Stimulated activated CD4-positive, alpha-beta T cell treated with anti-CD3 and anti-CD28 coated beads, Interleukin-12 subunit alpha, Interleukin-12 subunit beta, amount 100 ng/mL, for 24 hours (primary cell): ENCODE measurements around the gene KRT9.
"Not testable (repeated sequence)": the region's sequence is repeated elsewhere in the genome, so short reads cannot be mapped to it uniquely, and the experiment has no call there.

ENCODE experiments used
- DNase-seq, 2 experiments: peaks; one replicate each; pipeline ENCODE4 v3.0.0-alpha.2; 2020; ENCODE audit warnings: low read depth in 2 of 2

Gene KRT9, protein sequence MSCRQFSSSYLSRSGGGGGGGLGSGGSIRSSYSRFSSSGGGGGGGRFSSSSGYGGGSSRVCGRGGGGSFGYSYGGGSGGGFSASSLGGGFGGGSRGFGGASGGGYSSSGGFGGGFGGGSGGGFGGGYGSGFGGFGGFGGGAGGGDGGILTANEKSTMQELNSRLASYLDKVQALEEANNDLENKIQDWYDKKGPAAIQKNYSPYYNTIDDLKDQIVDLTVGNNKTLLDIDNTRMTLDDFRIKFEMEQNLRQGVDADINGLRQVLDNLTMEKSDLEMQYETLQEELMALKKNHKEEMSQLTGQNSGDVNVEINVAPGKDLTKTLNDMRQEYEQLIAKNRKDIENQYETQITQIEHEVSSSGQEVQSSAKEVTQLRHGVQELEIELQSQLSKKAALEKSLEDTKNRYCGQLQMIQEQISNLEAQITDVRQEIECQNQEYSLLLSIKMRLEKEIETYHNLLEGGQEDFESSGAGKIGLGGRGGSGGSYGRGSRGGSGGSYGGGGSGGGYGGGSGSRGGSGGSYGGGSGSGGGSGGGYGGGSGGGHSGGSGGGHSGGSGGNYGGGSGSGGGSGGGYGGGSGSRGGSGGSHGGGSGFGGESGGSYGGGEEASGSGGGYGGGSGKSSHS

DNA sequence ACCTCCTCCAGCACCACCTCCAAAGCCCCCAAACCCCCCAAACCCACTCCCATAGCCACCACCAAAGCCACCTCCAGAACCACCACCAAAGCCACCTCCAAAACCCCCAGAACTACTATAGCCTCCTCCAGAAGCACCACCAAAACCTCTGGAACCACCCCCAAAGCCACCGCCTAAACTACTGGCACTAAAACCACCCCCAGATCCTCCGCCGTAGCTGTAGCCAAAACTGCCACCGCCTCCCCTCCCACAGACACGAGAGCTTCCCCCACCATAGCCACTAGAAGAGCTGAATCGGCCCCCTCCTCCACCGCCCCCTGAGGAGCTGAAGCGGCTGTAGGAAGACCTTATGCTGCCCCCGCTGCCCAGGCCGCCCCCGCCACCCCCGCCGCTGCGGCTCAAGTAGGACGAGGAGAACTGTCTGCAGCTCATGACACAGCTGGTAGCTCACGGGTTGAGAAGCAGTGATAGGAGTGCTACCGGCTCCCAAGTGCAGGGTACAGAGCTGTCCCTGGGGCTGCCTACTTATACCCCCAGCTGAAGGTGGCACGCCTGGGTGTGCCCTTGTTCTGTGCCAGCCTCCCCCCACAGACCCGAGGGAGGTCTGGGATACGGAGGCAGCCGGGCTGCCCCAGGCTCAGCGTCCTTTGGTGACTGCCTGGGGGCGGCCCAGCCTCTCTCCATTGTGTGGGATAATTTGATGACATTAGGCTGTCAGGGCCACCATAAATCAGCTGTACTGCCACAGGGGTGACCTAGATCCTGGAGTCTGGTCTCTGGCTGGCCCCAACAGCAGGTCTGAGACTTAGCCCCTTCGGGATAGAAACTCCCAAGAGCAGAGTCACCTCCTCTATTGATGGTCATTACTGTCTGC lies at the start of gene KRT9:
TSS of gene KRT9 (minus strand) at position 499 of the 874 bp plus-strand sequence. CDS start at position 432, 67 bp downstream.
- DNase-seq, result no peak

DNA sequence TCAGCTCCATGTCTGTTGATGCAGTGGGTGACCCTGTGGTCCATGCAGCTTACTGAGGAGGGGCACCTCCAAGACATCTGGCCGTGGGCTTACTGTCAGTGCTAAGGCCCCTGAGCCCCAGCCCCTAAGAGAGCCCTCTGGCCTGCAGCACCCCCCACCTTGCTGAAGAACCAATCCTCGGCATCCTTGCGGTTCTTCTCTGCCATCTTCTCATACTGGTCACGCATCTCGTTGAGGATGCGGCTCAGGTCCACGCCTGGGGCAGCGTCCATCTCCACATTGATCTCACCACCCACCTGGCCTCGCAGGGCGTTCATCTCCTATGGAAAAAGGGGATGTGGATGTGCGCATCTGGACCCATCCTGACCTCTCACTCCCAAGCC lies 49.6 kb upstream of the KRT9 start:
- not testable (repeated sequence) for DNase-seq

DNA sequence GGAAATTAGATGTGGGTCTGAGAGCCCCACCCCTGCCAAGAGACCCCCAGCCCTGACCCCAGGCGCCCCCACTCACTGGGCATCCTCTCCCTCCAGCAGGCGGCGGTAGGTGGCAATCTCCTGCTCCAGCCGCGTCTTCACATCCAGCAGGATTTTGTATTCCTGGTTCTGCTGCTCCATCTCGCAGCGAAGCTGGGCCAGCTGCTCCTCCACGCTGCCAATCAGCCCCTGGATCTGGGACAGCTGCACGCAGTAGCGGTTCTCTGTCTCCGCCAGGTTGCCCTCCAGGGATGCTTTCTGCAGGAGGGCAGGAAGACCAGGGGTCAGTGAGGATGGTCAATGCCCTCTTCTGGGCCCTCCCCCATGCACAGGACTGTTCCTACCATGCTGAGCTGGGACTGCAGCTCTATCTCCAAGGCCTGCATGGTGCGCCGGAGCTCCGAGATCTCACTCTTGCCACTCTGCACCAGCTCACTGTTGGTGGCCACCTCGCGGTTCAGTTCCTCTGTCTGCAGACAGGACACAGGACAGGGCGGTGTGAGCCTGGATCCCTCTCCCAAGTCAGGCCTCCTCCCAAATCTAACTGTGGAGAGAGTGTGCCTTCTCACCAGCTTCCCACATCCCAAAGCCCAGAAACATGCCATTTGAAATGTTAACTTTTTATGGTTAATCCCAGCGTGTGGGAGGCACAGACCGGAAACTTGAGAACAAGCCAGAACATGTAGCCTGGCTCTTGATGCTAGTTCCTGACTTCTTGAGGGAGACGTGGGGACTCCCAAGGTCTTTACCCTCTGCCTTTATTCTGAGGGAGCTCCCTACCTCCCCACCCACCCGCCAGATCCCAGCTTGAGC lies 49.0 kb upstream of the KRT9 start:
- no peak for DNase-seq

DNA sequence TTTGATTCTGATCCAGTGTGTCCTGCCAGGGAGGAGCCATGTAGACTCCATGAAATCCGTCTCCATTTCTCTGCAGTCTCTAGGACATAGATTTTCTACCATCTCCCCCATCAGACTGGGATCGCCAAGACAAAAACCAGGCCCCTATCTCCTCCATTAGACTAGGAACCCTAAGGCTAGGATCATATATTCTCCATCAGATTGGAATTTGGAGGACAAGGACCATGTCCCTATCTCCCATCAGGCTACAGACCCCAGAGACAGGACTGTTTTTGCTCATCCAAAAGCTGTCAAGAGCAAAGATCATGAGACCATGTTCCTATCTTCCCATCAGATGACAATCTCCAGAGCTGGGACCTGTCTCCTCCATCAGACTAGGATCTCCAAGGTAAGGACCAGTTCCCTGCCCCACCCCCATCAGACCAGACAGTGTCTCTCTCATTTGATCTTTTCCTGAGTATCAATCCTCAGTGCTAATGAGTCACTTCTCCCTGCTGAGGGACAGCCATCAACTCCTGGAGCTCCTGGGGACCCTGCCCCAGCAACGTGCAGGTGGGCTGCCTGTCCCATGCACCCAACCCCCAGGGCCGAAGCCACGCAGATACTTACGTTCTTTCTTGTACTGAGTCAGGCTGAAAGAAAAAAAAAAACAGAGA lies 48.2 kb upstream of the KRT9 start:
- DNase-seq, result not testable (repeated sequence)

DNA sequence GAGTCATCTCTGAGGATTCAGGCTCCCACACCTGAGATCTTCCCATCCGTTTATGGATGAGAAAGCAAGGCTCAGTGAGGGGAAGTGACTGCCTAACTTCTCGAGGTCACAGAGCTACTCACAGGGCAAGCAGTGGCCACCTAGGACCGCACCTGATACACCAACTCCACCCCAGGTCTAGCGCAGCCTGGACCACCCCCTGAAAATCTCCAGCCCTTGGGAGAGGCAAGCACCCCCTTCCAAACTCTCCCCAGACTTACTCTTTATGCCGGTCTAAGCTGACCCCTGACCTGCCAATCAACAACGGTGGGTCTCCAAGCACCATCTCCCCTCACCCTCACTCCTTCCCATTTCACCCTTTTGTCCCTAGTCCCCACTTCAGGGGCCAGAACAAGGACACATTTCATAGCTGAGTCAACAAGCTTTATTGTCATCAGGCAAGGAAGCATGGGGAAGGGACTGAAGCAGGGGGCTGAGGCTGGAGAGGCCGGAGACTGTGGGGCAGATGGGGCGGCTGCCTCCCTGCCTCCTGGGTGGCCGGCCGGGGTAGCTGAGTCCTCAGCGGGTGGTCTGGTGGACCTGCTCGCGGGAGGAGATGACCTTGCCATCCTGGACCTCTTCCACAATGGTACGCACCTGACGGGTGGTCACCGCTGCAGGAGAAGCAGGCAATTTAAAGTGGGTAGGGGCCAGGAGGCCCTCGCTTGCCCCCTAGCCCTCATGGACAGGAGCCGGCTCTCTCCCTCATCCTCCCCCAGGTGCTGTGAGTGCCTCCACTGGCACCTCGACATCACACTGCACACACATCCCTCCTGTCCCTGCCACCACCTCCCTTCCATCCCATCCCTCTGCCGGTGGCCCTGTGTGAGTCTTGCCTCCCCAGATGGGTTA lies 47.4 kb upstream of the KRT9 start:
- no peak for DNase-seq

DNA sequence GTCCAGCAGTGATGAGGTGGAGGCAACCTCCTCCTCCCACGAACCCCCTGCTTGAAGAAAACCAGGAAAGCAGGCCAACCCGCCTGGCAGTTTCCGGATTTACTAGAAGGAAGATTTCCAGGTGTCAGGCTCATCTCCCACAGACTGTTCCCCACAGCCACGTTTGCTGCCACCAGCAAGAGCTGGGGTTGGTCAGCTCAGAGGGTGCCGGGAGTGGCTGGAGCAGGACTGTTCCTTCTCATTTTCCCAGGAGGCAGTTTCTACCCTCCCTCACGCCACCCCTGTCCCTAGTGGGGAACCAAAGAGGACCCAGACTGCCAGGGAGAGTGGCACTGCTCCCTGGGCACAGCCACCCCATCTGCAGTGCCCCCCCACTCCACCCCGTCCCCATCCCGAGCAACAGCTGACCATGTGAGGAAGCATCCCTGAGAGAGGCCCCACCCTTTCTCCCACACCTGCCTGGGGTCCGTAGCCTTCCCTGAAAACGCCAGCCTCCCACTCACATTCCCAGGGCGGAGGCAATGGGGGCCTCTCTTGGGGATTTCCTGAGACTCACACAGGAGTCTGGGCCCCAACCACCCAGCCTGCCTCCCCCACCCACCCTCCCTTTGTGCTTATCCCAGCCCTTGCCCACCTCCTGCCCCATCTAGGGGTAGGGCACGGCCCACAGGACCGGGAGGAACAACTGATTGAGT lies 46.6 kb upstream of the KRT9 start:
- no peak for DNase-seq

DNA sequence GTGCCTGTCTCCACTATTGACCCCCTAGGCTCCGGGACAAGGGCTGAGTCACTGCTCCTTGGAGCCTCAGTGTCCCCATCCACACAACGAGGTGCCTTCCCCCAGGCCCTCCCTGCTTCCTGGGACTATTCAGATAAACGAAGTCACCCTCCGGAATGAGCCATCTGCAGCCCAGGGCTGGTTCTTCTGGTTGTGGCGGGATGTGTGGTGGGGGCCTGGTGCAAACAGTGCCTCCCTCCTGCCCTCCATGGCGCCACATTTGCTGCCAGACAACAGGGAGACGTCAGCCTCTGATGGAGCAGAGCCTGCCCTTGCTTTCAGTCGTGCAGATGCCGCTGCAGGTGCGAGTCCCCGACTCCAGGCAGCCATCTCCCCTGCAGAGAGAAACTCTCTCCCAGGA lies 45.8 kb upstream of the KRT9 start:
- DNase-seq, result no peak

DNA sequence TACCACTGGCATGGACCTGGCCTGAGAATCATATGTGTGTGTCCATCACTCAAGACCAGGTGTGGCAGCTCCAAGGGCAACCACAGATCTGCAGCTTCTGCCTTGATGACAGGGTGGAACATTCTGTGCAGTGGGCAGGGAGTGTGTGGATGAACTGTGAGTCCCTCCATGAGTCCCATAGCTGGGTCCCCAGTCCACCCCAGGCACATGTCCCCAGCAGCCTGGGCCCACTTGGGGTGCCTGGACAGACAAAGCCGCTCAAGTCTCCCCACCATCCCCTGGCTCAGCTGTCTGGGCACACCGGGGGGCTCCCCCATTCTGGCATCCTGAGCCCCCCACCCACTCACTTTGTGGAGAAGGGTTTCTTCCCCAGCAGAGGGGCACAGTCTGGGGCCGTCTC lies 45.3 kb upstream of the KRT9 start:
- no peak for DNase-seq

DNA sequence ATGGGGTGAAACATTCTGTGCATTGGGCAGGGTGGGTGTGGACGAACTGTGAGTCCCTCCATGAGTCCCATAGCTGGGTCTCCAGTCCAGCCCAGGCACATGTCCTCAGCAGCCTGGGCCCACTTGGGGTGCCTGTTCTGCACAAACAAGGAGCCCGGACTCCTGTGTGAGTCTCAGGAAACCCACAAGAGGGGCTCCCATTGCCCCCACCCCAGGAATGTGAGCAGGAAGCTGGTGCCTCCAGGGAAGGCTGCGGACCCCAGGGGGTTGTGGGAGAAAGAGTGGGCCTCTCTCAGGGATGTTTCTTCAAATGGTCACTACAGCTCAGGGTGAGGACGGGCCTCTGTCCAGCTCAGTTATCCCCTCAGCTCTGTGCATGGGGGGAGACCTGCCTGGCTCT lies 44.6 kb upstream of the KRT9 start:
- not testable (repeated sequence) for DNase-seq

DNA sequence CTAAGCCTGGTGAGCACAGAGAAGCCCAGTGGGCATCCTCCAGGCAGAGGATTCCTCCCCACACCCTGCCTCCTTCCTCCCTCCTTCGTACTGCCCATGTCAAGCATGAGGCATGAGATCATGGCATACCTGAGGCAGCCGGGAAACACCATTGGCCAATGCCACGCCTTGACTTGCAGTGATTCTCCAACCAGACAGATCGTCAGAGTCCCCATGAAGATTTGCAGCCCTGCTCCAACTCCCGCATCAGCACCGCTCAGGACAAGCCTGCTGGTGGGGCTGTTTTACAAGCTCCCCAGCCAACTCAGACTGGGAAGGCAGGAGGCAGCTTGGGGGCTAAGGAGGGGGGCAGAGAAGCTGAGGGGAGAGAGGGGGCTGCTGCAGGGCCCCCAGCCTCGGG lies 43.6 kb upstream of the KRT9 start:
- DNase-seq, result no peak

DNA sequence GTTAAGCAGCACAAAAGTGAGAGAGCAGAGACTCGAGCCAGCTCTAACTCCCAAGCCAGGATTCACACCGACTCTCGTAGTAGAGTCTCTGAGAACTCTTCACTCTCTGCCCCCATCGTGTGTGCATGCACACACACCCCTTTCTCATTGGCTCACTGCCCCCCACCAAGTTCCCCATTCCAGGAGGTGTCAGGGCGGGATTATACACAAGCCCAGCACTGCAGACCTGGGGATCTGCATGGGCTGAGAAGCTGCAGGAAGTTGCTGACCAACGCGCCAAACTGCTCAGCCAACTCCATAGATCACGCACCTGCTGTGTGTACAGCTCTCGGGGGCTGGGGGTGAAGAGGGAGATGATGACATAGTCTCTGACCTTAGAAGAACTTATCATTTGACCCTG lies 42.9 kb upstream of the KRT9 start:
- not testable (repeated sequence) for DNase-seq

DNA sequence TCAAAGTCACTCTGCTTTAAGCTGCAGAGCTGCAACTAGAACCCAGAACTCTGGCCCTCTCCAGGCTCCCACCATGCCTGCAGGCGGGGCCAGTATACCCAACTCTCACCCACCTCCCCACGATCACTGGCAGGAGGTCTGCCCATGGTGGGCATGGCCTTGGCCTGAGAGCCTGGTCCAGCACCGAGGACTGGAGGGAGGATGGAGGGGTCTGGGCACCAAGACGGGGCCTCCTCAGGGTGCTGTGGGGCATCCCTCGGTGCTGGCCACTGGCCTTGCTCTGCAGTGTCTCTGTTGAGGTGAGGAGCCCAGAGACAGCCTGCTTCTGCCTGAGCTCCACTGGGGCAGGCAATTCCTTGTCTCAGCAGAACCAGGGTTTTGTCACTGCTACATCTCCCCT lies 42.2 kb upstream of the KRT9 start:
- DNase-seq, result no peak

DNA sequence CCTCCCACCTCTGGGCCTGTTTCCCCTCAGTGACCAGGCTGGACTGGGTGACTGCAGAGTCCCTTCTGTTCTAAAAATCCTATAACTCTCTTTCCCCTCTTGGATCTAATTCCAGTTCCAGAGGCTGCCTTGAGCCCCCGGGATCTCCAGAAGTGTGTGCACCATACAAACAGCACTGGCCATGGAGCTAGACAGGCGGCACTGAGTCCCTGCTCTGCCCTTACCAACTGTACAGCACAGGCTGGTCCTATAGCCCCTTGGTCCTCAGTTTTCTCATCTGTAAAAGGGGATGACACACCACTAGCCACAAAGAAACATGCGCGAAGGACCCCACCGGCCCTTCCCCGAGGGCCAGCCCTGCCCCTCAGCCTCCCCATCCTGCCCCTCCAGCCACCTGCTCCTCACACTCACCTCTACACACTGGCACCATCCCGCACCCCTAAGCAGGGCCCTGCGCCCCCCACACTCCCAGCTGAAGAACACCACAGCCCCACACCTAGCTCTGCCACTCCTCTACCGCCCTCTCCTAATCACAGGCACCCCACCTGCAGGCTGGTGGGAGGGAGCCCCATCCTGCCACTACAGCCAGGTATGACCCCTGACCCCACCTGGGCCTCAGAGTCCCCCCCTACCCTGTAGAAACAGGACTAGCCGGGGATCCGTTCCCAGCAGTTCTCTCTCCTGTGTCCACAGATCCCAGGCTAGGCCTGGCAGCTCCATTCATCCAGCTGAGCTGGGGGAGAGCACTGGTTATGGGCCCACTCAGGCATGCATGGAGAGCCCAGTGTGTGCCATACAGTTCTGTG lies 41.6 kb upstream of the KRT9 start:
- DNase-seq, result no peak

DNA sequence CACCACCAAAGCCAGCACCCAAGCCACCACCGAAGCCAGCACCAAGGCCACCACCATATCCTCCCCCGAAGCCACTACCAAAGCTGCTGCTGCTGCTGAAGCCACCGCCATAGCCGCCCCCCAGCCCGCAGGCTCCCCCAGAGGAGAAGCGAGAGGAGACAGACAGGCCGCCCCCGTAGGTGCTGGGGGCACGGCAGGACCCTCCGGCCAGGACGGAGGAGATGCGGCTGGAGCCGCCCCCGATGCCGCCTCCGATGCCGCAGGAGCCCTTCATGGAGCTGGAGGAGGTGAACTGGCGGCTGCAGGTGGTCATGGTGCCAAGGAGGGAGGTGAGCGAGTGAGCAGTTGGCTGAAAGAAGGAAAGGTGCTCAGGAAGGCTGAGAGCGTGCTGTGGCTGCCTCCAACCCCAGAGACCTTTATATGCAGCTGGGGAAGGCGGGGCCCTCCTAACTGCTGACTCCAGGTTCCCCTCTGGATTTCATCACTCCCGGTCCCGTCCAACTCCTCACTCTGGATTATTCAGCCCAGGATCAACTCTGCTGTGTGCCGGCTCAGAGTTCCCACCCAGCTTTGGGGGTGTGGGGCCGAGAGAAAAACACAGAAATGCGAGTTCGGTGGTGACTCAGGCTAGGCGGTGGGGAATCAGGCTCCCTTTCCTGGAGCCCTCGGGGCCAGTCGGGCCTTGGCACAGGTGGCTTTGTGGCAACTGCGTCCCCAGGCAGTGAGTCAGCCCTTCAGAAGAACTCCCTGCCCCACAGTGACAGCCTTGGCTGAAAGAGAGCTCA lies 40.7 kb upstream of the KRT9 start, which contains the start of gene KRT16:
TSS of gene KRT16 (minus strand) at position 392 of the 785 bp plus-strand sequence. CDS start at position 313, 79 bp downstream.
- DNase-seq, result not testable (repeated sequence)

DNA sequence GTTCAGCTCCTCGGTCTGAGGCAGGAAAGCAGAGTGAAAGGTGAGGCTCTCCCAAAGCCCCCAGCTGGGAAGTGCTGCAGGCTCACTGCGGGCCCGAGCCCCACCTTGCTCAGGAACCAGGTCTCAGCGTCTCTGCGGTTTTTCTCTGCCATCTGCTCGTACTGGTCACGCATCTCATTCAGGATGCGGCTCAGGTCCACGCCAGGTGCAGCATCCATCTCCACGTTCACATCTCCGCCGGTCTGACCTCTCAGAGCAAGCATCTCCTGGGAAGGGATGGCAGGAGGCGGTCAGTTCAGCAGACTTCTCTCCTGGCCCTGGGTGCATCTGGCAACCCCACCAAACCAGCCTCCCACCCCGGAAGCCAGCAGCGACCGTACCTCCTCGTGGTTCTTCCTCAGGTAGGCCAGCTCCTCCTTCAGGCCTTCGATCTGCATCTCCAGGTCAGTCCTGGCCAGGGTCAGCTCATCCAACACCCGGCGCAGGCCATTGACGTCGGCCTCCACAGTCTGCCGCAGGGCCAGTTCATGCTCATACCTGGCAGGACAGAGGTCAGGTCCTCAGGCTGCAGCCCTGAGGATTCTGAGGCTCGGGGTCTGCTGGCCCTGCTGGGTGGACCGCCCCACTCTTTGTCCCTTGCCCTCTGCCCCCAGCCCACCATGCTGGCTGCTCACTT lies 39.2 kb upstream of the KRT9 start:
- no peak for DNase-seq

DNA sequence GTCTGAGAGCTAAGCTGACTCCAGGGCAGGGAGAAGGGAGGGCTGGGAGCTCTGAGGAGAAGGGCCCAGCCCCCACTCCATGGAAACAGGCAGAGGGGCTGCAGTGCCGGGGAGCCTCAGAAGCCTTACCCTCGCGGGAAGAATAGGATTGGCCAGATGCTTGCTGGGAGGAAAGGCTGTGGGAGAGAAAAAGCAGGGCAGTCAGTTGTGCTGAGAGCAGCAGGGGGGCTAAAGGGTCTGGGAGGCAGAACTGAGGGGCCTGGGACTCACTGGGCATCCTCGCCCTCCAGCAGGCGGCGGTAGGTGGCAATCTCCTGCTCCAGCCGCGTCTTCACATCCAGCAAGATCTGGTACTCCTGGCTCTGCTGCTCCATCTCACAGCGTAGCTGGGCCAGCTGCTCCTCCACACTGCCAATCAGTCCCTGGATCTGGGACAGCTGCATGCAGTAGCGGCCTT lies 38.2 kb upstream of the KRT9 start:
- not testable (repeated sequence) for DNase-seq

DNA sequence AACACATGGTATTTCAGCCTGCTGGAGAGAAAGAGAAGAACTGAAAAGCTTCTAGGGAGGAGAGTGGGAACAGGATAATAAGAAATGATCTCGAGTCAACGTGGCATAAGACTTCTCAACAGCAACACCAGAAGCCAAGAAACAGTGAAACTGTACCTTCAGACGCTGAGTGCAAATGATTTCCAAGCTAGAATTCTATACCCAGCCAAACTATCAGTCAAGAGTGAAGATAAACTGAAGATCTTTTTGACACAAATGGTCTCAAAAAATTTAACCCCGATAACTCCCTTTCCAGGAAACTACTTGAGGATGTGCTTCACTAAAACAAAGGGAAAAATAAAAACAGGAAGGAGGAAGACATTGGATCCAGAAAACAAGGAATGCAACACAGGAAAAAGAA lies 35.1 kb upstream of the KRT9 start:
- DNase-seq, result not testable (repeated sequence)
